HG03066 (cell line): ENCODE measurements around the gene MLLT10.
A peak's percentile ranks its signal among the peaks of the same experiment; 100 is the strongest.

ENCODE experiments used
- ATAC-seq: cut with Tn5 transposase; IDR thresholded peaks from one replicate; pipeline ENCODE4 v1.9.1; 2021; ENCODE audit warnings: low read depth; ENCODE audit not compliant: unreplicated experiment

Gene MLLT10

GRCh38 chr10:21515361-21516241 is 18.4 kb upstream of the MLLT10 start:
- ATAC-seq = no peak

GRCh38 chr10:21516242-21517131 is 17.5 kb upstream of the MLLT10 start:
- peak; percentile 57 for ATAC-seq

GRCh38 chr10:21517134-21518031 is 16.6 kb upstream of the MLLT10 start:
- ATAC-seq = peak; percentile 60

GRCh38 chr10:21518149-21518640 is 15.8 kb upstream of the MLLT10 start:
- ATAC-seq = no peak

- ATAC-seq = no peak
Measured at GRCh38 chr10:21518641-21519396, 15.2 kb upstream of the MLLT10 start.

- no peak for ATAC-seq
Measured at GRCh38 chr10:21519397-21519933, 14.6 kb upstream of the MLLT10 start.

- ATAC-seq = no peak
Measured at GRCh38 chr10:21519941-21520436, 14.0 kb upstream of the MLLT10 start.

- no peak for ATAC-seq
Measured at GRCh38 chr10:21520509-21520908, 13.5 kb upstream of the MLLT10 start.

- no peak for ATAC-seq
Measured at GRCh38 chr10:21520949-21521348, 13.1 kb upstream of the MLLT10 start.

- ATAC-seq = no peak
Measured at GRCh38 chr10:21521751-21522533, 12.1 kb upstream of the MLLT10 start.

GRCh38 chr10:21522631-21523406 is 11.2 kb upstream of the MLLT10 start:
- ATAC-seq = no peak

GRCh38 chr10:21523557-21524008 is 10.4 kb upstream of the MLLT10 start:
- ATAC-seq = no peak

- no peak for ATAC-seq
Measured at GRCh38 chr10:21524131-21524525, 9.9 kb upstream of the MLLT10 start.

GRCh38 chr10:21524526-21525366 is 9.3 kb upstream of the MLLT10 start:
- no peak for ATAC-seq

GRCh38 chr10:21525367-21526187 is 8.5 kb upstream of the MLLT10 start, which contains the start of gene SKIDA1:
Gene SKIDA1, minus strand, starts transcription at chr10:21525682. Its CDS starts 7,860 bp downstream, at chr10:21517822.
- peak; percentile 50 for ATAC-seq
